GM12878 (cell line): ENCODE data around the gene TFR2. TPM values are rescaled to one million over a fixed set of nuclear protein-coding genes. Genes with fewer than 3 reads are reported as not detected.

Source experiments
- BCLAF1 ChIP-seq: fragments of 450-650 bp; IDR thresholded peaks from 2 replicates; pipeline ENCODE4 v1.6.1; 2017; ENCODE audit warnings: antibody characterized with exemption, mild to moderate bottlenecking, moderate library complexity
- E2F8 ChIP-seq: fragments of 450-650 bp; IDR thresholded peaks from 2 replicates; pipeline ENCODE4 v1.6.1; 2018; ENCODE audit warnings: mild to moderate bottlenecking, low read depth, moderate library complexity; ENCODE audit not compliant: partially characterized antibody
- EED ChIP-seq: sonication (generic); IDR thresholded peaks from 2 replicates; pipeline ENCODE4 v1.6.1; 2016; ENCODE audit warnings: antibody characterized with exemption, low read depth
- GABPA ChIP-seq: IDR thresholded peaks from 2 replicates; pipeline ENCODE4 v1.6.1; 2014; ENCODE audit warnings: antibody characterized with exemption, low read depth, mild to moderate bottlenecking, inconsistent platforms
- GATAD2B ChIP-seq: fragments of 450-650 bp; conservative IDR thresholded peaks from 2 replicates; pipeline ENCODE4 v1.6.1; 2017; ENCODE audit warnings: low read depth, mild to moderate bottlenecking, moderate library complexity
- MYC ChIP-seq: IDR thresholded peaks from 2 replicates; pipeline ENCODE4 v1.6.1; 2011; ENCODE audit warnings: mild to moderate bottlenecking, low read length, moderate library complexity, inconsistent platforms; ENCODE audit not compliant: insufficient read depth, insufficient replicate concordance, insufficient read length, severe bottlenecking
- RB1 ChIP-seq: fragments of 450-650 bp; formaldehyde crosslinking; IDR thresholded peaks from 2 replicates; pipeline ENCODE4 v1.6.1; 2017; ENCODE audit warnings: mild to moderate bottlenecking, borderline replicate concordance
- ZBTB4 ChIP-seq: fragments of 450-650 bp; formaldehyde crosslinking; IDR thresholded peaks from 2 replicates; pipeline ENCODE4 v1.4.0; 2022; ENCODE audit warnings: mild to moderate bottlenecking, moderate library complexity
- ZBTB40 ChIP-seq: fragments of 450-650 bp; IDR thresholded peaks from 2 replicates; pipeline ENCODE4 v1.6.1; 2016; ENCODE audit warnings: mild to moderate bottlenecking, moderate library complexity, borderline replicate concordance
- ZSCAN29 ChIP-seq: fragments of 450-650 bp; IDR thresholded peaks from 2 replicates; pipeline ENCODE4 v1.6.1; 2017; ENCODE audit warnings: mild to moderate bottlenecking, moderate library complexity
- polyA plus RNA-seq, 11 experiments: library from polyadenylated mRNA; depleted of rRNA in 4 of 11; unstranded in 6 of 11; stranded (reverse) in 5 of 11; fragments of >200 nt; fragmentation: Nextera tagmentation in 4 of 11; fragmentation: Illumina TruSeq in 1 of 11; extraction: Ambion mirVana in 4 of 11; extraction: Trizol in 1 of 11; gene quantifications; 1 replicate in 1 of 11; 2 replicates in 10 of 11; pipeline versions ENCODE4 v1.2.1 to v1.2.3, GENCODE V29; 2011 to 2016; ENCODE audit warnings: inconsistent platforms in 2 of 11, missing spikeins in 2 of 11, low read depth in 1 of 11
- total RNA-seq, 4 experiments: library from RNA; depleted of rRNA in 3 of 4; stranded (reverse); fragments of >200 nt in 3 of 4; fragmentation: Illumina TruSeq in 1 of 4; extraction: Trizol in 1 of 4; gene quantifications; 2 replicates each; pipeline versions ENCODE4 v1.2.1 to v1.2.3, GENCODE V29; 2013 to 2021

TFR2 gene
- total and polyA plus RNA-seq, 10 of the 15 experiments (the other 5 are each of a cell fraction or from before 2014, with no cell fraction given), result 0.30 to 7.2 (median 1.8) TPM

- no peak for TF ChIP-seq ZBTB4 (CRISPR knock-in tag)
- TF ChIP-seq ZSCAN29, result no peak
- no peak for TF ChIP-seq GATAD2B
- no peak for TF ChIP-seq BCLAF1
- no peak for TF ChIP-seq ZBTB40
- no peak for TF ChIP-seq E2F8
- TF ChIP-seq EED, result no peak
- TF ChIP-seq MYC, result no peak
- TF ChIP-seq RB1, result no peak
- TF ChIP-seq GABPA, result no peak
These were observed 26.7 kb upstream of the TFR2 start (continued) for GRCh38 chr7:100668069-100668449.
